Testis (tissue), 2 donors: Measurements from ENCODE around the gene SH2D3A.

ENCODE experiments used
- CTCF ChIP-seq, 3 experiments: fragments of 450-650 bp in 2 of 3; fragments of 200-600 bp in 1 of 3; sonication (generic) in 1 of 3; IDR thresholded peaks; one replicate each; pipeline ENCODE4 v1.5.1; 2016 to 2019; ENCODE audit warnings: antibody characterized with exemption in 3 of 3, mild to moderate bottlenecking in 2 of 3, moderate library complexity in 1 of 3
- POLR2A ChIP-seq: fragments of 450-650 bp; IDR thresholded peaks from one replicate; pipeline ENCODE4 v1.6.1; 2017; ENCODE audit warnings: antibody characterized with exemption, mild to moderate bottlenecking, moderate library complexity

- TF ChIP-seq CTCF (IDR thresholded peaks at IDR 0.05) (no peak), POLR2A (no peak)
These were observed 29.9 kb downstream of the SH2D3A start, which contains the start of gene GPR108 for GRCh38 chr19:6737284-6737872.
